Measurements from ENCODE around the gene AP2A1.
"Not testable (repeated sequence)": the region's sequence is repeated elsewhere in the genome, so short reads cannot be mapped to it uniquely, and the experiment has no call there.

AP2A1 gene

GRCh38 chr19:49812997-49813861 is 46.4 kb downstream of the AP2A1 start, which contains the start of gene FUZ:
Gene FUZ (minus strand): TSS chr19:49813292. CDS start chr19:49813106, 186 bp downstream.
- peak within 1 kb of the TSS; percentile 81 for H3K9ac ChIP-seq (ENCODE audit: insufficient read length, low read depth)

GRCh38 chr19:49814010-49814409 is 47.2 kb downstream of the AP2A1 start:
- Histone ChIP-seq H3K9me3 (ENCODE audit: insufficient read depth, low read length) (no peaks in the 10 kb centered on the region), H3K36me3 (ENCODE audit: insufficient read depth, insufficient read length, low read length) (peaks cover 11% of the 10 kb centered on the region), H3K9ac (ENCODE audit: insufficient read length, low read depth) (no peak overlapping the region), H3K4me1 (ENCODE audit: insufficient read depth, insufficient read length) (peaks cover 7% of the 10 kb centered on the region), H3K27me3 (ENCODE audit: insufficient read depth, insufficient read length) (no peaks in the 10 kb centered on the region), H3K4me3 (ENCODE audit: insufficient read length, low read depth) (no peak overlapping the region)
- TF ChIP-seq ZNF274 (IDR thresholded peaks at IDR 0.05; ENCODE audit: low read depth, low read length) (no peak), YY1 (IDR thresholded peaks at IDR 0.05; ENCODE audit: insufficient read depth, insufficient read length) (no peak), SUZ12 (IDR thresholded peaks at IDR 0.05; ENCODE audit: extremely low read depth, insufficient read depth, insufficient read length) (no peak)
- no peak for DNase-seq (ENCODE audit: low read depth, low spot score)

More at GRCh38 chr19:49812997-49813861, 46.4 kb downstream of the AP2A1 start, which contains the start of gene FUZ:
- Histone ChIP-seq H3K4me1 (ENCODE audit: insufficient read depth, insufficient read length) (peaks cover 7% of the 10 kb centered on the region), H3K9me3 (ENCODE audit: insufficient read depth, low read length) (no peaks in the 10 kb centered on the region), H3K27me3 (ENCODE audit: insufficient read depth, insufficient read length) (no peaks in the 10 kb centered on the region), H3K36me3 (ENCODE audit: insufficient read depth, insufficient read length, low read length) (peaks cover 16% of the 10 kb centered on the region), H3K4me3 (ENCODE audit: insufficient read length, low read depth) (peak within 1 kb of the TSS; percentile 71)
- peak; percentile 94 for DNase-seq (ENCODE audit: low read depth, low spot score)
- no peak for TF ChIP-seq ZNF274 (IDR thresholded peaks at IDR 0.05; ENCODE audit: low read depth, low read length)
- peak; percentile 98 for TF ChIP-seq YY1 (IDR thresholded peaks at IDR 0.05; ENCODE audit: insufficient read depth, insufficient read length)

GRCh38 chr19:49816590-49816989 is 49.8 kb downstream of the AP2A1 start:
- H3K9me3 ChIP-seq (ENCODE audit: insufficient read depth, low read length), result no peaks in the 10 kb centered on the region
- H3K9ac ChIP-seq (ENCODE audit: insufficient read length, low read depth), result no peak overlapping the region
- no peak for TF ChIP-seq YY1 (IDR thresholded peaks at IDR 0.05; ENCODE audit: insufficient read depth, insufficient read length)
- no peak for TF ChIP-seq SUZ12 (IDR thresholded peaks at IDR 0.05; ENCODE audit: extremely low read depth, insufficient read depth, insufficient read length)
- no peak for TF ChIP-seq ZNF274 (IDR thresholded peaks at IDR 0.05; ENCODE audit: low read depth, low read length)
- no peaks in the 10 kb centered on the region for H3K27me3 ChIP-seq (ENCODE audit: insufficient read depth, insufficient read length)
- H3K4me3 ChIP-seq (ENCODE audit: insufficient read length, low read depth), result no peak overlapping the region
- peaks cover 7% of the 10 kb centered on the region for H3K36me3 ChIP-seq (ENCODE audit: insufficient read depth, insufficient read length, low read length)
- no peaks in the 10 kb centered on the region for H3K4me1 ChIP-seq (ENCODE audit: insufficient read depth, insufficient read length)
- DNase-seq (ENCODE audit: low read depth, low spot score), result no peak

- no peaks in the 10 kb centered on the region for H3K9me3 ChIP-seq (ENCODE audit: insufficient read depth, low read length)
- H3K9ac ChIP-seq (ENCODE audit: insufficient read length, low read depth), result peak within 1 kb of the TSS; percentile 95
- peak; percentile 60 for DNase-seq (ENCODE audit: low read depth, low spot score)
- no peaks in the 10 kb centered on the region for H3K27me3 ChIP-seq (ENCODE audit: insufficient read depth, insufficient read length)
- no peak for TF ChIP-seq SUZ12 (IDR thresholded peaks at IDR 0.05; ENCODE audit: extremely low read depth, insufficient read depth, insufficient read length)
- TF ChIP-seq YY1 (IDR thresholded peaks at IDR 0.05; ENCODE audit: insufficient read depth, insufficient read length), result peak; percentile 97
- peak within 1 kb of the TSS; percentile 93 for H3K4me3 ChIP-seq (ENCODE audit: insufficient read length, low read depth)
- H3K4me1 ChIP-seq (ENCODE audit: insufficient read depth, insufficient read length), result no peaks in the 10 kb centered on the region
- peaks cover 11% of the 10 kb centered on the region for H3K36me3 ChIP-seq (ENCODE audit: insufficient read depth, insufficient read length, low read length)
Observed at GRCh38 chr19:49817964-49818648, 51.3 kb downstream of the AP2A1 start, which contains the start of gene MED25. Gene MED25 (plus strand): TSS chr19:49818289. CDS start chr19:49818342, 53 bp downstream.

- no peaks in the 10 kb centered on the region for H3K9me3 ChIP-seq (ENCODE audit: insufficient read depth, low read length)
- H3K4me1 ChIP-seq (ENCODE audit: insufficient read depth, insufficient read length), result no peaks in the 10 kb centered on the region
- H3K36me3 ChIP-seq (ENCODE audit: insufficient read depth, insufficient read length, low read length), result peaks cover 18% of the 10 kb centered on the region
- peak overlapping the region; percentile 93 for H3K4me3 ChIP-seq (ENCODE audit: insufficient read length, low read depth)
- no peak for DNase-seq (ENCODE audit: low read depth, low spot score)
- H3K27me3 ChIP-seq (ENCODE audit: insufficient read depth, insufficient read length), result no peaks in the 10 kb centered on the region
- H3K9ac ChIP-seq (ENCODE audit: insufficient read length, low read depth), result peak overlapping the region; percentile 95
- TF ChIP-seq ZNF274 (IDR thresholded peaks at IDR 0.05; ENCODE audit: low read depth, low read length), result no peak
- no peak for TF ChIP-seq YY1 (IDR thresholded peaks at IDR 0.05; ENCODE audit: insufficient read depth, insufficient read length)
- TF ChIP-seq SUZ12 (IDR thresholded peaks at IDR 0.05; ENCODE audit: extremely low read depth, insufficient read depth, insufficient read length), result no peak
Observed at GRCh38 chr19:49818649-49819370, 52.0 kb downstream of the AP2A1 start.

- H3K9ac ChIP-seq (ENCODE audit: insufficient read length, low read depth), result peak overlapping the region; percentile 95
- H3K27me3 ChIP-seq (ENCODE audit: insufficient read depth, insufficient read length); DNase-seq (ENCODE audit: low read depth, low spot score); H3K4me1 ChIP-seq (ENCODE audit: insufficient read depth, insufficient read length); H3K9me3 ChIP-seq (ENCODE audit: insufficient read depth, low read length): not testable (repeated sequence)
- peaks cover 22% of the 10 kb centered on the region for H3K36me3 ChIP-seq (ENCODE audit: insufficient read depth, insufficient read length, low read length)
- H3K4me3 ChIP-seq (ENCODE audit: insufficient read length, low read depth), result peak overlapping the region; percentile 93
Observed at GRCh38 chr19:49819452-49820115, 52.8 kb downstream of the AP2A1 start.
